ENCODE measurements around the gene HDAC2.
A peak's percentile ranks its signal among the peaks of the same experiment; 100 is the strongest.
"Not testable (repeated sequence)": the region's sequence is repeated elsewhere in the genome, so short reads cannot be mapped to it uniquely, and the experiment has no call there.

HDAC2 gene

GRCh38 chr6:113970805-113971676, at the start of gene HDAC2:
TSS of gene HDAC2 (minus strand) at chr6:113971148. CDS start at chr6:113970908, 240 bp downstream.
- DNase-seq (ENCODE audit: low spot score), result peak; percentile 91

- DNase-seq (ENCODE audit: low spot score), result no peak
Observed at GRCh38 chr6:114020196-114020595, 49.2 kb upstream of the HDAC2 start.

DNA sequence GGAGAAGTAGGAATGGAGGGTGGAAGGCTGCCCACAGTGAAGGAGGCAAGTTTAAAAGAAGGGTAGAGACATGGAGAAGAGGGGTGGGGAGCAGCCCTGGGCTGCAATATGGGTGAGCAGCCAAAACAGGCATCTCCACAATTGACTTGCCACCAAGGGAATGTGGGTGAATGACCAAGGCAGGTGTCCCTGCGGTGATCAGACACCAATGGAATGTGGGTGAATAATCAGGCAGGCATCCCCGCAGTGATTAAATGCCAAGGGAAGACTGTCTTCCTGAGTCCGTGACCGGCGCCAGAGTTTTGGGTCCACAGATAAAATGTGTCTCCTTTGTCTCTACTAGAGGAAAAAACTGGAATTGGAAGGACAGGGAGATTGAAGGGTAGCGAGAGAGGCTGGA, 46.2 kb upstream of the HDAC2 start:
- DNase-seq (ENCODE audit: low spot score), result not testable (repeated sequence)

DNA sequence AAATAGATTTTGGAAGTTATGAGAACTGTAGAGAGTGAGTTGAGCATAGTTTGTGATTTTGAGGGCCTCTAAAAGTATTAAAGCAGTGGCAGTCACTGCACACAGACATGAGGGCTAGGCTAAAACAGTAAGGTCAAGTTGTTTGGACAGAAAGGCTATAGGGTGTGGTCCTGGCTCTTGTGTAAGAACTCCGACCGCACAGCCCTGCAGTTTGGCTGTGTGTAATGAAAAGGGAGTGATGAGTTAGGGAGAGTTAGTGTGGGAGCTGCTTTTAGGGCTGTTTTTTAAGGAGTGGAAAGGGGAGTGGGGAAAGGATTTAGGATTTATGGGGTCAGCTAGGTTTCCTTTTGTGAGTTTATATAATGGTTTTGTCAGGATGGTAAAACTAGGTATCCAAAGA, 43.2 kb upstream of the HDAC2 start:
- DNase-seq (ENCODE audit: low spot score), result not testable (repeated sequence)

DNA sequence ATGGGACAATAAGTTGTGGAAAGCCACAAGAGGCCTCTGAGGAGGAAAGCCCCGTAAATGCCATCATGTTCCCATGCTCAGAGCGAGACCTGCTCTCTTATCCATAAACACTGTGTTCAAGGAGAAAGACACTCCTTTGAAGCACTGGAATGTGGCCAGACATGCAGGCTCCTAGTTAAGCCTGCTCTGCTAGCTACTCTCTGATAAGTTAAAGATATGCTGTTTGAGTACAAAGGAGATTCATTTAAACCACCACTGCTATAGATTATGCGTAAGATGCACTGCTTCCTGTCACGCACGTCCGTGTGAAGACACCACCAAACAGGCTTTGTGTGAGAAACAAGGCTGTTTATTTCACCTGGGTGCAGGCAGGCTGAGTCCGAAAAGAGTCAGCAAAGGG, 40.5 kb upstream of the HDAC2 start:
- not testable (repeated sequence) for DNase-seq (ENCODE audit: low spot score)

- no peak for DNase-seq (ENCODE audit: low spot score)
Observed at GRCh38 chr6:114010540-114010939, 39.6 kb upstream of the HDAC2 start.

- DNase-seq (ENCODE audit: low spot score), result no peak
Observed at GRCh38 chr6:114009192-114009591, 38.2 kb upstream of the HDAC2 start.

GRCh38 chr6:114008331-114008730, 37.4 kb upstream of the HDAC2 start:
- no peak for DNase-seq (ENCODE audit: low spot score)

- no peak for DNase-seq (ENCODE audit: low spot score)
Observed at GRCh38 chr6:114007516-114007915, 36.6 kb upstream of the HDAC2 start.

DNA sequence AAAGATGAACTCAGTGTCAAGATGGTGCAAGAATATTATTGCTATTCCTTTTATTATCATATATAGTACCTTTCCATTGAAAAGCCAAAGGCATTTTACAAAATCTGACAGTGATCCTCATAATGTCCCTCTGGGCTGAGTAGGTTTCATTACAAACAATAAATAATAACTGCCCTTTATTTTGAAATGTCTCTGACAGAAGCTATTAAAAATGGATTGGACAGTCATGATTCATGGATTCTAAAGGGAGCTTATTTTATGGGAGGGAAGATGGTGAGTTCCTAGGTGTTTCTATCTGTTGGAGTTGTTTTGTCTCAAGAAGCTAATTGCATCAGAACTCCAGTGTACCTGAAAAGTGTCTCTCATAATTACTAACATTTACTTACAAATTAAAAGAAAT, 30.4 kb upstream of the HDAC2 start:
- DNase-seq (ENCODE audit: low spot score), result no peak

- no peak for DNase-seq (ENCODE audit: low spot score)
Observed at GRCh38 chr6:114000069-114000468, 29.1 kb upstream of the HDAC2 start.

DNA sequence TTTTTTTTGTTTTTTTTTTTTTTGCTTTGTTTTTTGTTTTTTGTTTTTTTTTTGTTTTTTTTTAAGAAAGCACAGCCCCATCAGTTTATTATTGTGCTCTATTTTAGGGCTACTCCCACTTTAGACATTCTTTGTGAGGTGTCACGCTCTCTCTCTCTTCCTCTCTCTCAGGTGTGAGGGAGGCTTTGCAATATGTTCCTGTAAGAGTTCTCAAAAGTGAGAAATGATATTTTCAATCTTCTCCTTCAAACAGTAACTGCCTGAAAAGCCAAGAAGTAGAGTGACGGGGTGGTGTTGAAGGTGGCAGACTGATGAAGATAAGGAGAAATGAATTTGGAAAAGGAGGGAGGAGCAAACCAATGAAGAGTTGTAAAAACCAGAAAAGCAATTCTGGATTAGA, 28.3 kb upstream of the HDAC2 start:
- DNase-seq (ENCODE audit: low spot score), result no peak

DNA sequence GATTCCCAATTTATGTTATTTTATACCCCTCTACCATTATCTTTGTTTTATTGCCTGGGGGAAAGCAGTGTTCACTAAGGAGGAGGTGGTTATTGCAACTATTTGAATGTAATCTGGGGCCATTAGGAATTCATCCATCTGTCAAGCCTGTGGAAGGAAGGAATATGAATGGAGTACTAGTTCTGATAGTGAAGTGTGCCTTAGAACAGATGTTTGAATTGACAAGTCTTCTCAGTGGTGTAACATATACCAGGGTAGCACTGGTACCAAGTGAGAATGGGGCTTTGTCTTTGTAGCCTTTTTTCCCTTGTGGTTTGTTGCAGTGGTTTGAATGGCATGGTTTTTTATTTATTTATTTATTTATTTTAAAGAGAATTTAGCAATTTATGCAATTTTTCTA, 27.9 kb upstream of the HDAC2 start:
- DNase-seq (ENCODE audit: low spot score), result no peak

DNA sequence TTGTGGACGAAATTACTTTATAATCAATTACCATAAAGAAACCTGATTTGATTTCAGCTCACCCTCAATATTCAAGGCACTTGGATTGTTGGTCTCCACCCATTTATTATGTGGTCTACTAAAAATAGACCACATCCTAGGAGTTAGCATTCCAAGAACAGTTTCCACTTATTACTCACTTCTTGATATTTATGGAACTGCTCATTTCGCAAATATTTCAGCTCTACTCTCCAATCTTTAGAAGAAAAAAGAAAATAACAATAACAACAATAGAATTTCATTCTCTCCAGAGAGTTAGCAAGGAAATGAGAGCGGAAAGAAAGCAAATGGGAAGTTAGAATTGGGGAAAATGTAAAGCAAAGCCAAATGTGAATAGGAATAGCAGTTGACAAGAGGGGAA, 26.2 kb upstream of the HDAC2 start:
- no peak for DNase-seq (ENCODE audit: low spot score)

- DNase-seq (ENCODE audit: low spot score), result peak; percentile 46
Observed at GRCh38 chr6:113995634-113996033, 24.7 kb upstream of the HDAC2 start.

GRCh38 chr6:113994934-113995342, 24.0 kb upstream of the HDAC2 start:
- DNase-seq (ENCODE audit: low spot score), result peak; percentile 67

DNA sequence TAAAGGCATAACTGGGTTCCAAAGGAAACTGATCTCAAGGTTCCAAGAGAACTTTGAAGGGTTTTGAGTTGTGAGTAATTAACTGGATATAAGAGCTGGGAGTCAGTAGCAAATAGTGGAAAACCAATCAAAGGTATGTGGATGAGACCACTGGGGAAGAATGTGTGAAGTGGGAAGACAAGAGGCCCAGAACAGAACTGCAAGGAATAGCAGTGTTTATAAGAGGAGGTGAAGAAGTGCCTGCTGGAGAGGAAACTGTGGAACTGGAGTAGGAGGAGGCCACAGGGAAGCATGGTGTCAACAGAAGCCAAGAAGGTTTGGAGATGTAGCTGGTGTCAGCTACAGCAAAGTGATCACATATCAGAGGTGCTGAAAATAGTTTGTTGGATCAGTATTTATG, 18.7 kb upstream of the HDAC2 start:
- no peak for DNase-seq (ENCODE audit: low spot score)

DNA sequence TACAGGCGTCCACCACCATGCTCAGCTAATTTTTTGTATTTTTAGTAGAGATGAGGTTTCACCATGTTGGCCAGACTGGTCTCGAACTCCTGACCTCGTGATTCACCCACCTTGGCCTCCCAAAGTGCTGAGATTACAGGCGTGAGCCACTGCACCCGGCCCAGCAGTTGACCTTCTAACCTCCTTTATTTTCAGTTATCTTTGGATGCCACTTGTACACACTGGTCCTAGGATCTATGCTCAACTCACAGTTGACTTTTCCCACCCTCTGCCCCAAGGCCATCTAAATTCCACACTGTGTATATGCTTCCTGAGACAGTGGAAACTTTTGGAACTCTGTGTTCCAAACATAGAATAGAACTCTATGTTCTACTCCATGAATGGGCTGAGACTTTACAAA, 11.7 kb upstream of the HDAC2 start:
- not testable (repeated sequence) for DNase-seq (ENCODE audit: low spot score)

DNA sequence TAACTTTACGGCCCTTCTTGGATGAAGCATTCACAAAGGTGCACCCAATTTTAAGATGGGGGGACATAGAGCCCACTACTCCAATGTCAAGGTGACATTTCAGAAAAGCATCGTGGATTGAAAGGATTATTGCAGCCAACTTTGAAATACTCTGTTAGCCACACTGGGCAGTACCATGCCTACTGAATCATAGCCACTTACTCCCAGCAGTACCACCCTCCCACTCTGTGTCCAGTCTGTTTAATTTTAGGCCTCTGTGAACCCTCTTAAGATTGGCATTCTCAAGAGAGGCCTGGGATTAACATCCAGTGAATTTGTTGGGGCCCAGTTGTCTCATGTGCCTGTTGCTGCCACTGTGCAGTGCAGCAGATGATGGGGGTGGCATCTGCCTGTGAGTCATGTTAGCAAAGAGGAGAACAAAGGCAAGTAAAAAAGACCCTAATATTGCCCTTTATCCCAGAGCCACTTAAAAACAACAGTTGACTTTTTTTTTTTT, 11.2 kb upstream of the HDAC2 start:
- DNase-seq (ENCODE audit: low spot score), result no peak

GRCh38 chr6:113980937-113981554, 10.1 kb upstream of the HDAC2 start:
- DNase-seq (ENCODE audit: low spot score), result peak; percentile 71

DNA sequence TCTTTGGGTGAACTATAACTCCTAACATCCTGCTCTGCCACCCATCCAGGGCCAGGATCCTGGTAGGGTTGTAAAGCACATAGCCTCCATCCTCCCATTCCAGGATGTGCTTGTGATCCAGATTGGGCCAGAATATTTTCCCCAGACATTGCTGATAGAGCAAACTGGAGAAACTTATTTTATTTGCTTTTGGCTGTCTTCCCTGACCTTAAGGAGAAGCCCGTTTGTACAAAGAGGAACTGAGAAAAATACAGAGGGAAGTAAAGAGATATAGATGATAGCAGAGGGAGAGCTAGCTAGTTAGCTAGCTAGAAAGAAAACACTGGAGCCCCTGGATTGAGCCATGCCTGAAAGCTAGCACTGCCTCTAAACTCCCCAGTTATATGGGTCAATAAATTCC, 9.0 kb upstream of the HDAC2 start:
- no peak for DNase-seq (ENCODE audit: low spot score)

- DNase-seq (ENCODE audit: low spot score), result no peak
Observed at GRCh38 chr6:113978084-113978675, 7.2 kb upstream of the HDAC2 start.

DNA sequence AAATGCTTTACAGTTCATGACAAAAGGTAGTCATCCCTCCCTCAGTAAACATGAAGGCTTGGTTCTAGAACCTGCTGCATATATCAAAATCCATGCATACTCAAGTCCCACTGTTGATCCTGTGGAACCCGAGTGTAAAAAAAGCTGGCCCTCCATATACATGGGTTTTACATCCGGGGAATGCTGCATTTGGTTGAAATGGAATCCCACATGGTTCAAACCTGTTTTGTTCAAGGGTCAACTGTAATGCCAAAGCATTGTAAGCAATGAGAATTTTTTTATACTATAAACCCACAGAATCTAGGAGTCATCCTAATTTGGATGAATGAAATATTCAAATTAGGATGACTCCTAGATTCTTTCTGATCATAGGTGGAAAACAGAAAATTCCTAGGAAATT, 5.9 kb upstream of the HDAC2 start:
- DNase-seq (ENCODE audit: low spot score), result no peak
